Gastrocnemius medialis (tissue), 4 donors: ENCODE measurements around the gene PRKRIP1.
"Not testable (repeated sequence)": the region's sequence is repeated elsewhere in the genome, so short reads cannot be mapped to it uniquely, and the experiment has no call there.

Source experiments
- POLR2A ChIP-seq, 2 donors: fragments of 450-650 bp; IDR thresholded peaks; one replicate each; pipeline ENCODE4 v1.6.1; 2017; ENCODE audit warnings: antibody characterized with exemption in 2 of 2, mild to moderate bottlenecking in 2 of 2, moderate library complexity in 2 of 2
- TF ChIP-seq, protein P1 (sequence below), 5 experiments: fragments of 450-650 bp in 3 of 5; fragments of 200-600 bp in 2 of 5; sonication (generic) in 2 of 5; IDR thresholded peaks in 4 of 5; conservative IDR thresholded peaks in 1 of 5; 1 replicate in 4 of 5; 2 replicates in 1 of 5; pipeline ENCODE4 v1.5.1; 2016 to 2019; ENCODE audit warnings: antibody characterized with exemption in 5 of 5, mild to moderate bottlenecking in 3 of 5, moderate library complexity in 3 of 5

DNA sequence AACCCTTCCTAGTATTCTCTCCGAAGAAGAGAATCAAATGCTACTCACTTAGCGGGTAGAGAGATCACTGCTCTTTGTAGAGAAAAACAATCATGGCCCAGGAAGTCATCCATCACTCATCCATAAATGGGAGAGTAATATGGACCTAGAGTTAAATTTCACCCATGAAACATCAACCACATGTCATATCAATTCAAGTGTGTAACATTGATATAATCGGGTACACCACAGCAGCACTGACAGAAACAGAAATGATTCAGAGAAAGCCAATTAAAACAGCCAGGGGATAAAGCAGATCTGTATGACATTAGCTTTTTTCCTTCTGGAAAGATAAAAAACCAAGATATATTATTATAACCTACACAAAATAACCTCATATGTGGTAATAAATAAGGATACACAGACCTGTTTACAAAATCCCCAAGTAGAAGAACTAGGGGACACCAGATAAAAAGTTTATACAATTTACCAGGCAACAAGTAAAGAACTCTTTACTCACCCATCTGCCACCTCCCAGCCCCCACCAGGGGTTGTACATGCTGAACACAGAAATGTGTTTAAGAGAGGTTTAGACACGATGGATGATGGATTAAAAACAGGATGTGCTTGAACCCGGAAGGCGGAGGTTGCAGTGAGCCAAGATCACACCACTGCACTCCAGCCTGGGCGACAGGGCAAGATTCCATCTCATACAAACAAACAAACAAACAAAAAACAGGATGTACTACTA, 14.3 kb upstream of the PRKRIP1 start:
- TF ChIP-seq POLR2A (IDR thresholded peaks at IDR 0.05), result not testable (repeated sequence)
- TF ChIP-seq, protein P1, sequence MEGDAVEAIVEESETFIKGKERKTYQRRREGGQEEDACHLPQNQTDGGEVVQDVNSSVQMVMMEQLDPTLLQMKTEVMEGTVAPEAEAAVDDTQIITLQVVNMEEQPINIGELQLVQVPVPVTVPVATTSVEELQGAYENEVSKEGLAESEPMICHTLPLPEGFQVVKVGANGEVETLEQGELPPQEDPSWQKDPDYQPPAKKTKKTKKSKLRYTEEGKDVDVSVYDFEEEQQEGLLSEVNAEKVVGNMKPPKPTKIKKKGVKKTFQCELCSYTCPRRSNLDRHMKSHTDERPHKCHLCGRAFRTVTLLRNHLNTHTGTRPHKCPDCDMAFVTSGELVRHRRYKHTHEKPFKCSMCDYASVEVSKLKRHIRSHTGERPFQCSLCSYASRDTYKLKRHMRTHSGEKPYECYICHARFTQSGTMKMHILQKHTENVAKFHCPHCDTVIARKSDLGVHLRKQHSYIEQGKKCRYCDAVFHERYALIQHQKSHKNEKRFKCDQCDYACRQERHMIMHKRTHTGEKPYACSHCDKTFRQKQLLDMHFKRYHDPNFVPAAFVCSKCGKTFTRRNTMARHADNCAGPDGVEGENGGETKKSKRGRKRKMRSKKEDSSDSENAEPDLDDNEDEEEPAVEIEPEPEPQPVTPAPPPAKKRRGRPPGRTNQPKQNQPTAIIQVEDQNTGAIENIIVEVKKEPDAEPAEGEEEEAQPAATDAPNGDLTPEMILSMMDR (IDR thresholded peaks at IDR 0.05 in 4 of 5, conservative IDR thresholded peaks at IDR 0.05 in 1 of 5), result not testable (repeated sequence)
